ENCODE results near the gene PPP2CA.

PPP2CA gene

GRCh38 chr5:134146651-134147518, 79.0 kb downstream of the PPP2CA start:
- DNase-seq = no peak

- DNase-seq = peak; percentile 61
Observed at GRCh38 chr5:134145779-134146581, 79.9 kb downstream of the PPP2CA start.

- DNase-seq = peak; percentile 9
Observed at GRCh38 chr5:134145041-134145757, 80.7 kb downstream of the PPP2CA start.
